NCI-H2227 (cell line): ENCODE data around the gene FARP2.
"Not testable (repeated sequence)": the region's sequence is repeated elsewhere in the genome, so short reads cannot be mapped to it uniquely, and the experiment has no call there.

Experiments used
- DNase-seq: peaks from one replicate; lab custom pipeline; 2025; ENCODE audit not compliant: unreplicated experiment; lab: John Stamatoyannopoulos, UW

The FARP2 gene

GRCh38 chr2:241500016-241500415 is 143.9 kb downstream of the FARP2 start:
- DNase-seq = no peak

- DNase-seq = no peak
Observed at GRCh38 chr2:241500431-241500975, 144.4 kb downstream of the FARP2 start.

GRCh38 chr2:241501099-241501541 is 145.0 kb downstream of the FARP2 start:
- DNase-seq = no peak

GRCh38 chr2:241501551-241501950 is 145.5 kb downstream of the FARP2 start:
- no peak for DNase-seq

GRCh38 chr2:241502281-241502680 is 146.2 kb downstream of the FARP2 start:
- no peak for DNase-seq

- no peak for DNase-seq
Observed at GRCh38 chr2:241503776-241504392, 147.8 kb downstream of the FARP2 start.

- no peak for DNase-seq
Observed at GRCh38 chr2:241505086-241505780, 149.1 kb downstream of the FARP2 start.

GRCh38 chr2:241505781-241506201 is 149.7 kb downstream of the FARP2 start:
- no peak for DNase-seq

GRCh38 chr2:241506317-241506716 is 150.2 kb downstream of the FARP2 start:
- not testable (repeated sequence) for DNase-seq

GRCh38 chr2:241506793-241507429 is 150.8 kb downstream of the FARP2 start:
- no peak for DNase-seq

GRCh38 chr2:241507430-241508239 is 151.6 kb downstream of the FARP2 start:
- peak; percentile 83 for DNase-seq

GRCh38 chr2:241508240-241509154 is 152.4 kb downstream of the FARP2 start, which contains the start of gene STK25:
Gene STK25 (minus strand): TSS chr2:241508584. CDS start chr2:241508035, 549 bp downstream.
- DNase-seq = peak; percentile 99

- DNase-seq = no peak
Observed at GRCh38 chr2:241509155-241509784, 153.2 kb downstream of the FARP2 start.

- DNase-seq = no peak
Observed at GRCh38 chr2:241511091-241511741, 155.1 kb downstream of the FARP2 start.

GRCh38 chr2:241514553-241514952 is 158.5 kb downstream of the FARP2 start:
- no peak for DNase-seq

- no peak for DNase-seq
Observed at GRCh38 chr2:241514986-241515737, 159.1 kb downstream of the FARP2 start.

GRCh38 chr2:241516520-241516965 is 160.5 kb downstream of the FARP2 start:
- DNase-seq = no peak

GRCh38 chr2:241517297-241517696 is 161.2 kb downstream of the FARP2 start:
- no peak for DNase-seq
